Effector memory CD4-positive, alpha-beta T cell (primary cell): ENCODE results near the gene ARL2BP.

Experiments
- DNase-seq, 3 donors: peaks; one replicate each; pipeline ENCODE4 v3.0.0-alpha.2; 2020
- H3K27ac ChIP-seq: 2 replicates; pipeline ENCODE4 v1.7.0; 2013; ENCODE audit warnings: mild to moderate bottlenecking, low read length, moderate library complexity; ENCODE audit not compliant: insufficient read depth, poor library complexity, severe bottlenecking
- H3K27me3 ChIP-seq: replicated peaks from 2 replicates; pipeline ENCODE4 v1.7.0; 2013; ENCODE audit warnings: mild to moderate bottlenecking, low read length; ENCODE audit not compliant: insufficient read depth, control insufficient read depth, poor library complexity, severe bottlenecking
- H3K36me3 ChIP-seq: 2 replicates; pipeline ENCODE4 v1.7.0; 2013; ENCODE audit warnings: mild to moderate bottlenecking, low read length, moderate library complexity; ENCODE audit not compliant: control insufficient read depth, insufficient read depth
- H3K4me1 ChIP-seq: 2 replicates; pipeline ENCODE4 v1.7.0; 2013; ENCODE audit warnings: low read length, mild to moderate bottlenecking; ENCODE audit not compliant: control insufficient read depth, insufficient read depth, poor library complexity, severe bottlenecking
- H3K4me3 ChIP-seq: 2 replicates; pipeline ENCODE4 v1.7.0; 2013; ENCODE audit warnings: low read length, low read depth, mild to moderate bottlenecking; ENCODE audit not compliant: insufficient read depth, poor library complexity, severe bottlenecking
- H3K9me3 ChIP-seq: 2 replicates; pipeline ENCODE4 v1.7.0; 2013; ENCODE audit warnings: mild to moderate bottlenecking, low read length, moderate library complexity; ENCODE audit not compliant: control insufficient read depth

ARL2BP gene

DNA sequence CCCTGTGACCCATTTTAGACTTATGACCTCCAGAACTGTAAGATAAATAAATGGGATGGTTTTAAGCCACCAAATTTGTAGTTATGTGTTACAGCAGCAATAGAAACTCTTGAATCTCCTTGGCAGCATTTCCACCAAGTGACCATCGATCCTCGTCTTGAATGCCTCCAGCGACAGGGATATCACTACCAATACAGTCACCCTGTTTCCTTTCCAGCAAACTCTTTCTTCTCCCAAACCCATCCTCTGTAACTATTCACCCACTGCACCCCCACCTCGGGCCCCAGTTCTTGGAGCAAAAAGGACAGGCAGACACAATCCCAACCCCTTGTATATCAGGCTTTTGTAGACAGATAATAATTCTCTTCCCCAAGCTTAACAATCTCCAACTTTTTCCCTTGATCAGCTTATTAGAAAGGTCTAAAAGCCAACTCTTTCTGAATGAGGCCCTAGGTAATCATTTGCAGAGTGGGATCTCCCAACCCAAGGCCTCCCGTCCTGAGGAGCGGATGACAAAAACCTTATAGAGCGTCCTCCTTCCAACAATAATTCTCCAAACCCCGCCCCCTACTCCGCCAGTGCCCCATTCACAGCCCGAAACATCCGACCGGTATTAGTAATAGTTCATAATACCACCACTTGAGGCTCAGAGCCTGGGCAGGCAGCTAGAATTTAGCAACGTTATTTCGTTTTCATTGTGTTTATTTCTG is 54.1 kb downstream of the ARL2BP start:
- no peaks in the 10 kb centered on the region for H3K36me3 ChIP-seq
- H3K9me3 ChIP-seq: no peaks in the 10 kb centered on the region
- no peaks in the 10 kb centered on the region for H3K27me3 ChIP-seq
- peak in 1 of 3 donors; percentile 32 for DNase-seq
- H3K4me3 ChIP-seq: peak overlapping the region; percentile 54
- H3K27ac ChIP-seq: peak overlapping the region; percentile 57
- peaks cover 13% of the 10 kb centered on the region for H3K4me1 ChIP-seq

DNA sequence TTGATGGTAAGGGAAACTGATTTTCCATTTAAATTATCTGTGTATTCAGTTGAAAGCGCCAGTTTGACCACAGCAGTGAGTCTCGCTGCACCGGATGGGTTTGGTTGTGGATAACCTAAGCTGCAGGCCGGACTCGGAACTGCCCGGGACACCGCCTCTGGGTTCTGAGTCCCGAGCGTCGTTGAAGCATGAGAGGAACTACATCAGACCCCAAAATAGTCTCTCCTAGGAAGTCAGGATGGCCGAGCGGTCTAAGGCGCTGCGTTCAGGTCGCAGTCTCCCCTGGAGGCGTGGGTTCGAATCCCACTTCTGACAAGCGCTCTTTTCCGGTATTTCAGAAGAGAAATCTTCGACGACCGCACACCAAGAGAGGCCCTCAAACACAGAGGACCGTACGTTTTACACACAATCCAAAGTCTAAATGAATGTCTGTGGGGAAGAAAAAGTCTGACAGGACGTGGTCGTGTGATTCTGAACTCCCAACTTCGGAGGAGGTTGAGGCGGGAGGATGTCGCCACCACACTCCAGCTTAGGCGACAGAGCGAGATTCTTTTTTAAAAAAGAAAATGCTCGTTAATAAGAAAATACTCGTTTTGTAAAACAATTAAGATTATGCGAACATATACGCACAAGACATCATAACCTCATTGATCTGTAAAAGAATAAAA is 54.8 kb downstream of the ARL2BP start:
- peak overlapping the region; percentile 57 for H3K27ac ChIP-seq
- peak overlapping the region; percentile 54 for H3K4me3 ChIP-seq
- no peaks in the 10 kb centered on the region for H3K36me3 ChIP-seq
- no peaks in the 10 kb centered on the region for H3K9me3 ChIP-seq
- peaks cover 16% of the 10 kb centered on the region for H3K4me1 ChIP-seq
- H3K27me3 ChIP-seq: no peaks in the 10 kb centered on the region
- peak; percentile 70 to 76 (median 75) for DNase-seq

- Histone ChIP-seq H3K36me3 (no peaks in the 10 kb centered on the region), H3K9me3 (no peaks in the 10 kb centered on the region), H3K4me3 (peak overlapping the region; percentile 54), H3K27ac (peak overlapping the region; percentile 57), H3K4me1 (peaks cover 16% of the 10 kb centered on the region), H3K27me3 (no peaks in the 10 kb centered on the region)
- peak; percentile 98 to 100 (median 99) for DNase-seq
Observed at GRCh38 chr16:57300387-57301125, 55.5 kb downstream of the ARL2BP start.

GRCh38 chr16:57301126-57301817 is 56.2 kb downstream of the ARL2BP start:
- peak overlapping the region; percentile 10 for H3K27ac ChIP-seq
- H3K9me3 ChIP-seq: no peaks in the 10 kb centered on the region
- H3K36me3 ChIP-seq: no peaks in the 10 kb centered on the region
- peaks cover 16% of the 10 kb centered on the region for H3K4me1 ChIP-seq
- no peaks in the 10 kb centered on the region for H3K27me3 ChIP-seq
- DNase-seq: no peak
- H3K4me3 ChIP-seq: no peak overlapping the region
